GM19240 (cell line): Measurements from ENCODE around the gene WDR91.

Source experiments
- DNase-seq: peaks from one replicate; pipeline ENCODE4 v3.0.0; 2011; ENCODE audit warnings: low spot score; ENCODE audit not compliant: insufficient read length

Gene WDR91

GRCh38 chr7:135199439-135199838 lies 11.9 kb downstream of the WDR91 start:
- no peak for DNase-seq

- DNase-seq: no peak
Measured at GRCh38 chr7:135197906-135198655, 13.2 kb downstream of the WDR91 start.

GRCh38 chr7:135197343-135197742 lies 14.0 kb downstream of the WDR91 start:
- DNase-seq: no peak

GRCh38 chr7:135195968-135196629 lies 15.2 kb downstream of the WDR91 start:
- DNase-seq: no peak

GRCh38 chr7:135195156-135195555 lies 16.2 kb downstream of the WDR91 start:
- DNase-seq: no peak

GRCh38 chr7:135194494-135195095 lies 16.7 kb downstream of the WDR91 start:
- DNase-seq: no peak

- DNase-seq: no peak
Measured at GRCh38 chr7:135193615-135194081, 17.7 kb downstream of the WDR91 start.

- DNase-seq: no peak
Measured at GRCh38 chr7:135192914-135193536, 18.3 kb downstream of the WDR91 start.

- no peak for DNase-seq
Measured at GRCh38 chr7:135190703-135191102, 20.6 kb downstream of the WDR91 start.

GRCh38 chr7:135189961-135190360 lies 21.4 kb downstream of the WDR91 start:
- DNase-seq: no peak

GRCh38 chr7:135189221-135189662 lies 22.1 kb downstream of the WDR91 start:
- DNase-seq: no peak

GRCh38 chr7:135188298-135188984 lies 22.9 kb downstream of the WDR91 start:
- no peak for DNase-seq

GRCh38 chr7:135186841-135187253 lies 24.5 kb downstream of the WDR91 start:
- DNase-seq: no peak

GRCh38 chr7:135186261-135186540 lies 25.1 kb downstream of the WDR91 start:
- no peak for DNase-seq

- no peak for DNase-seq
Measured at GRCh38 chr7:135185471-135186260, 25.7 kb downstream of the WDR91 start.

- no peak for DNase-seq
Measured at GRCh38 chr7:135184254-135184841, 27.0 kb downstream of the WDR91 start.

- DNase-seq: no peak
Measured at GRCh38 chr7:135183478-135183877, 27.8 kb downstream of the WDR91 start.

GRCh38 chr7:135181929-135182678 lies 29.2 kb downstream of the WDR91 start:
- DNase-seq: no peak

- no peak for DNase-seq
Measured at GRCh38 chr7:135181261-135181928, 29.9 kb downstream of the WDR91 start.
